Testis (tissue), 3 donors: ENCODE measurements around the gene PRDM8. TPM values are rescaled to one million over a fixed set of nuclear protein-coding genes. Genes with fewer than 3 reads are reported as not detected.
"Not testable (repeated sequence)": the region's sequence is repeated elsewhere in the genome, so short reads cannot be mapped to it uniquely, and the experiment has no call there.

Experiments
- DNase-seq: peaks from one replicate; pipeline ENCODE4 v3.0.0-alpha.2; 2019
- H3K27ac ChIP-seq, 2 donors: fragments of 200-600 bp; sonication (generic); one replicate each; pipeline ENCODE4 v1.5.1; 2019
- H3K27me3 ChIP-seq: fragments of 200-600 bp; sonication (generic); one replicate; pipeline ENCODE4 v1.5.1; 2019
- H3K36me3 ChIP-seq: fragments of 200-600 bp; sonication (generic); one replicate; pipeline ENCODE4 v1.5.1; 2017; ENCODE audit warnings: low read depth; ENCODE audit errors: missing control alignments
- H3K4me1 ChIP-seq: fragments of 200-600 bp; sonication (generic); one replicate; pipeline ENCODE4 v1.5.1; 2019
- H3K4me3 ChIP-seq, 2 donors: fragments of 200-600 bp; sonication (generic); one replicate each; pipeline ENCODE4 v1.5.1; 2017 to 2019
- H3K9me3 ChIP-seq: fragments of 200-600 bp; sonication (generic); one replicate; pipeline ENCODE4 v1.5.1; 2017
- CTCF ChIP-seq, 3 experiments: fragments of 450-650 bp in 2 of 3; fragments of 200-600 bp in 1 of 3; sonication (generic) in 1 of 3; IDR thresholded peaks; one replicate each; pipeline ENCODE4 v1.5.1; 2016 to 2019; ENCODE audit warnings: antibody characterized with exemption in 3 of 3, mild to moderate bottlenecking in 2 of 3, moderate library complexity in 1 of 3
- POLR2A ChIP-seq: fragments of 450-650 bp; IDR thresholded peaks from one replicate; pipeline ENCODE4 v1.6.1; 2017; ENCODE audit warnings: antibody characterized with exemption, mild to moderate bottlenecking, moderate library complexity
- WGBS, 2 donors: methylation state at CpG; one replicate each; pipeline ENCODE4 v1.1.5; 2018; 5-methylcytosine and 5-hydroxymethylcytosine counted together
- intact Hi-C: fragments of 100-400 bp; cut with DNase I; formaldehyde crosslinking; loops from one replicate; pipeline ENCODE4 v1.15.1; 2023; ENCODE audit warnings: low total_unique reads
- polyA plus RNA-seq: library from polyadenylated mRNA; stranded (reverse); fragments of 350-450 nt; fragmentation: Illumina TruSeq; extraction: RNeasy Lipid Tissue Mini Kit (QIAGEN cat#74804); gene quantifications from one replicate; pipeline ENCODE4 v1.2.3, GENCODE V29; 2014; ENCODE audit warnings: low read depth, low replicate concordance; ENCODE audit not compliant: insufficient read depth
- total RNA-seq, 2 donors: library from RNA; depleted of rRNA; stranded (reverse); fragments of >200 nt; gene quantifications; one replicate each; pipeline ENCODE4 v1.2.3, GENCODE V29; 2016

The PRDM8 gene
- total and polyA plus RNA-seq, 3 donors from 2014 or later: 1.1 to 4.3 (median 3.9) TPM

- Histone ChIP-seq H3K4me1 (no peaks in the 10 kb centered on the region), H3K4me3 (no peak overlapping the region), H3K27me3 (no peaks in the 10 kb centered on the region), H3K9me3 (no peaks in the 10 kb centered on the region), H3K36me3 (no peaks in the 10 kb centered on the region), H3K27ac (no peak overlapping the region)
- intact Hi-C loops: no loop called here
- no peak for TF ChIP-seq POLR2A
- TF ChIP-seq CTCF (IDR thresholded peaks at IDR 0.05): no peak
- no peak for DNase-seq
- WGBS, 2 donors: 79 to 95% methylated on average over 2 of the region's 2 CpGs
These were observed 23.5 kb upstream of the PRDM8 start for GRCh38 chr4:80173841-80174240.

GRCh38 chr4:80177793-80178192 is 19.5 kb upstream of the PRDM8 start:
- H3K4me3 ChIP-seq, H3K36me3 ChIP-seq, H3K4me1 ChIP-seq, H3K27ac ChIP-seq, DNase-seq, H3K27me3 ChIP-seq, H3K9me3 ChIP-seq, intact Hi-C loops: not testable (repeated sequence)

- Histone ChIP-seq H3K4me1 (peaks cover 5% of the 10 kb centered on the region), H3K27me3 (no peaks in the 10 kb centered on the region), H3K9me3 (no peaks in the 10 kb centered on the region), H3K4me3 (no peak overlapping the region), H3K27ac (no peak overlapping the region), H3K36me3 (no peaks in the 10 kb centered on the region)
- WGBS, 2 donors: 95 to 96% methylated on average over 4 of the region's 4 CpGs
- no peak for TF ChIP-seq CTCF (IDR thresholded peaks at IDR 0.05)
- TF ChIP-seq POLR2A: no peak
- no peak for DNase-seq
- intact Hi-C loops: no loop called here
These were observed 18.3 kb upstream of the PRDM8 start for GRCh38 chr4:80178964-80179363.

- DNase-seq: no peak
These were observed 17.6 kb upstream of the PRDM8 start for GRCh38 chr4:80179637-80180161.

GRCh38 chr4:80180743-80181142 is 16.6 kb upstream of the PRDM8 start:
- Histone ChIP-seq H3K27me3 (peaks cover under 1% of the 10 kb centered on the region), H3K4me3 (no peak overlapping the region), H3K4me1 (peaks cover 15% of the 10 kb centered on the region), H3K9me3 (no peaks in the 10 kb centered on the region), H3K27ac (no peak overlapping the region), H3K36me3 (no peaks in the 10 kb centered on the region)
- DNase-seq: no peak
- TF ChIP-seq POLR2A (no peak), CTCF (IDR thresholded peaks at IDR 0.05) (no peak)
- intact Hi-C loops: loop anchor here (10.0 kb wide), 1 partner anchor 106 kb away; the partner anchor contains the start of gene ANTXR2
- WGBS, 2 donors: 75 to 80% methylated on average over 3 of the region's 3 CpGs

More at GRCh38 chr4:80179637-80180161, 17.6 kb upstream of the PRDM8 start:
- WGBS, 2 donors: 69 to 74% methylated on average over 3 of the region's 3 CpGs
- TF ChIP-seq CTCF (IDR thresholded peaks at IDR 0.05) (no peak), POLR2A (no peak)
- H3K4me1 ChIP-seq: peaks cover 7% of the 10 kb centered on the region
- H3K4me3 ChIP-seq: no peak overlapping the region
- H3K36me3 ChIP-seq: no peaks in the 10 kb centered on the region
- no peaks in the 10 kb centered on the region for H3K9me3 ChIP-seq
- intact Hi-C loops: loop anchor here (10.0 kb wide), 1 partner anchor 105 kb away; the partner anchor contains the start of gene ANTXR2
- no peak overlapping the region for H3K27ac ChIP-seq
- no peaks in the 10 kb centered on the region for H3K27me3 ChIP-seq
